Measurements from ENCODE around the gene TACR1.

The TACR1 gene

DNA sequence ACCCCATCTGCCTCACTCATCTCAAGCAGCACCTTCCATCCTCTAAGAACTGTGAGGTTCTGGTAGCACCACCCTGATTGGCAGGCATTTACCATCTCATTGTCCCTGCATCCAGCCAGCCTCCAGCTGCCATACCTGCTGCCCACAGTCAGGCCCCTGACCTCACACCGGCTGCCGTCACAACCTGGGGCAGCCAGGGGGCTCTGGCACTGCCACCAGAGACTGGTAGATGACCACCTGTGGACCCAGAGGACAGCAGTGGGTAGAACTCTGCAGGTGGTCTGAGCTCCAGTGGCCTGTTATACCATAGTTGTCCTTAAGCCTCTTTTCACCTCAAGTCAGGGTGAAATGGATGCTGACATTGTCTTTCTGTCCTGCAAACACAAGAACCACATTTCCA lies 171.4 kb downstream of the TACR1 start:
- Histone ChIP-seq H3K9me3 (ENCODE audit: control insufficient read depth, insufficient read depth, low read length) (no peaks in the 10 kb centered on the region), H3K36me3 (ENCODE audit: insufficient read depth, low read length) (no peaks in the 10 kb centered on the region), H3K9ac (ENCODE audit: low read depth, low read length) (no peak overlapping the region), H3K4me1 (ENCODE audit: insufficient read depth, low read length) (0 out of 2 replicates have a peak, but pooled peaks cover 5% of the 10 kb centered on the region)

DNA sequence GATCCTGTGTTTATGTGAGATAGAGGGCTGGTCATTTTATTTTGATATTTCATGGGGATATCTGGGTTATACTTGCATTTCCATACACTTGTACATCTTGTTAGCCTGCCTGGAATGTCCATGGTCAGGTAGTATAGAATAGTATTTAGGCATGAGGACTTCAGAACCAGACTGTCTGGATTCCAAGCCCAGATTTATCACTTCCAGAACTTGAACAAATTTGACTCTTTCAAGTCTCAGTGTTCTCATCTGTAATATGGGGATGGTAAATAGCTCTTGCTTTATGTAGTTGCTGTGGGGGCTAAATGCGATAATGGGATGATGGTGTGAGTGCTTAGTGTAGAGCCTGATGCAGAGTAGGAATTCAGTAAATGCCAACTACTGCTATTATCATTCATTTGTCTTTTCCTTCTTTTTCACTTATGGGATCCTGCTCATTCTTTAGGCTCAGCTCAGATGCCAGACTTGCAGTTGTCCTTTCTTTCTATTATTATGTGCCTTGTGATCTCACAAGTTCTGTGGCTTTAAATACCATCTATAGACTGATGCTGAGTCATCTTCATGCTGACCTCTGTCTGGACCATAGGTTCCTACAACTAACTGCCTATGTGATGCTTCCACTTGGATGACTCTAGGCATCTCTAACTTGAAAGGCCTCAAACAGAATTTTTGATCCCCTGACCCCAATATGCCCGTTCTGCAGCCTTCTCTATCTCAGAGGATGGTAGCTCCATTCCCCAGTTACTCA lies 173.5 kb downstream of the TACR1 start:
- H3K9me3 ChIP-seq (ENCODE audit: control insufficient read depth, insufficient read depth, low read length): no peaks in the 10 kb centered on the region
- H3K9ac ChIP-seq (ENCODE audit: low read depth, low read length): no peak overlapping the region
- H3K36me3 ChIP-seq (ENCODE audit: insufficient read depth, low read length): no peaks in the 10 kb centered on the region
- H3K4me1 ChIP-seq (ENCODE audit: insufficient read depth, low read length): peaks cover 12% of the 10 kb centered on the region

GRCh38 chr2:75025216-75025615 lies 174.1 kb downstream of the TACR1 start:
- H3K9me3 ChIP-seq (ENCODE audit: control insufficient read depth, insufficient read depth, low read length): no peaks in the 10 kb centered on the region
- H3K36me3 ChIP-seq (ENCODE audit: insufficient read depth, low read length): no peaks in the 10 kb centered on the region
- H3K4me1 ChIP-seq (ENCODE audit: insufficient read depth, low read length): peaks cover 12% of the 10 kb centered on the region
- H3K9ac ChIP-seq (ENCODE audit: low read depth, low read length): no peak overlapping the region

DNA sequence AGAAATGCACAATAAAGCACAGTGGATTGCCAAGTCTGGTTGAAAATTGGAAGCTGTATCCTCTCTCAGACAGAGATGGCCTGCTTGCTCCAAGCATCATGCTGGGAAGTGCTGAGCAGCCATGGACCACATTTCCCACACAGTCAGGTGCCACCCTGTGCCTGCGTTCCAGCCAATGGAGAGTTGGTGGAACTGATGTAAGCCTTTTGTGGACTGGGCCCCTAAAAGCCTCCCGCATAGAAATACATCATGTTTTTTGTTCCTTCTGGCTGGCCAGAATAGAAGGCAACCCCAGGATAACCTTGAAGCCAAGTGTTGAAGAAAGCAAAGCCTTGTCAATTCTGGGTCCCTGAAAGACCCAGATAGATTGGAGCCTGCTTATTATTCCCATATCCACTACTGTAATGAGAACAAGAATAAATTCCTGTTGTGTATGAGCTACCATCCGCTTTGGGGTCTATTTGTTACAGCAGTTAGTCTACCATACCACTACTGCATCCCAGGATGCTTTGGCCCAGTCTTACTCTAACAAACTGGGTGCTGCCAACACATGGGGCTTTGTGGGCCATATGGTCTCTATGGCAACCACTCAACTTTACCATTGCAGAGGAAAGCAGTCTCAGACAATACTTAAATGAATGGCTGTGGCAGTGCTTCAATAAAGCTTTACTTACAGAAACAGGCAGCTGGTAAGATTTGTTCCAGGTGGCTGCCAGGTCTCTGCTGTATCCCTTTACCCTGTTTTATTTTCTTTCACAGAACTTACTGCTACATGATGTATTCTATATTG lies 175.5 kb downstream of the TACR1 start:
- no peaks in the 10 kb centered on the region for H3K36me3 ChIP-seq (ENCODE audit: insufficient read depth, low read length)
- H3K4me1 ChIP-seq (ENCODE audit: insufficient read depth, low read length): peaks cover 12% of the 10 kb centered on the region
- no peak overlapping the region for H3K9ac ChIP-seq (ENCODE audit: low read depth, low read length)
- no peaks in the 10 kb centered on the region for H3K9me3 ChIP-seq (ENCODE audit: control insufficient read depth, insufficient read depth, low read length)

DNA sequence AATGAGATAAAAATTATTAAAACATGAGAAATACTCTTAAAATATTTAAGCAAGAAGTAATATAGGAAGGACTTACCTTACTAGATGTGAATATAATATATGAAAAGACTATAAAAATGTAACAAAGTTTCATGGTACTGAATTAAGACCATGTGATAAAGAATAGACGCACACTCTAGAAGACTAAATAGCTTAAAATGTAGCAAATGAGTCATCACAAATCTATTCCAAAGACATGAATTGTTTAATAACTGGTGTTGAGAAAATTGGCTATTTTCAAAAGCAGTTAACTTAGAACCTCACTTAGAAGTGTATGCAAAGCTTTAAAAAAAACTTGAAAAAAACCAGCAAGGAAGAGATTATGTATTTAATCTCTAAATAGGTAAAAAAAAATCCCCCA lies 176.8 kb downstream of the TACR1 start:
- H3K36me3 ChIP-seq (ENCODE audit: insufficient read depth, low read length): no peaks in the 10 kb centered on the region
- H3K4me1 ChIP-seq (ENCODE audit: insufficient read depth, low read length): peaks cover 12% of the 10 kb centered on the region
- H3K9me3 ChIP-seq (ENCODE audit: control insufficient read depth, insufficient read depth, low read length): no peaks in the 10 kb centered on the region
- H3K9ac ChIP-seq (ENCODE audit: low read depth, low read length): no peak overlapping the region

DNA sequence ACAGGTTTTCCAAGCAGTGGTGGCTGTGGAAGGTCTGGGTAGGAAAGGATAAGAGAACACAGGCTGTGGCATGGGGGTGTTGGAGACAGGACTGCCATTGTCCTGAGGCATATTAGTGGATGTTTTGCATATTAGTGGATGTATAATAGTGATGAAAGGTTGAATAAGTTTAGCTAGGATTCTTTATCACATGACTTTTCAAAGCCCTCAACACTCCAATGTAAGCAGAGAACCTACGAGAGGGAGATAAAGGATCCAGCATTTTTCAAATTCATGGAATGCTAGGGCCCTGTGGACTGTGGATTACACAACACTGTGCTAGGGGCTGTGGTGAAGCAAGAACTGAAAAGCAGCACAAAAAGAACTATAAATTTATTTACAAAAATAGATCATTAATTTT lies 177.6 kb downstream of the TACR1 start:
- Histone ChIP-seq H3K36me3 (ENCODE audit: insufficient read depth, low read length) (no peaks in the 10 kb centered on the region), H3K9ac (ENCODE audit: low read depth, low read length) (no peak overlapping the region), H3K4me1 (ENCODE audit: insufficient read depth, low read length) (peaks cover 12% of the 10 kb centered on the region)

GRCh38 chr2:75020476-75020875 lies 178.8 kb downstream of the TACR1 start:
- H3K36me3 ChIP-seq (ENCODE audit: insufficient read depth, low read length): no peaks in the 10 kb centered on the region
- H3K9me3 ChIP-seq (ENCODE audit: control insufficient read depth, insufficient read depth, low read length): no peaks in the 10 kb centered on the region
- H3K4me1 ChIP-seq (ENCODE audit: insufficient read depth, low read length): peaks cover 7% of the 10 kb centered on the region
- H3K9ac ChIP-seq (ENCODE audit: low read depth, low read length): no peak overlapping the region

More for the DNA sequence above, 177.6 kb downstream of the TACR1 start:
- no peaks in the 10 kb centered on the region for H3K9me3 ChIP-seq (ENCODE audit: control insufficient read depth, insufficient read depth, low read length)

DNA sequence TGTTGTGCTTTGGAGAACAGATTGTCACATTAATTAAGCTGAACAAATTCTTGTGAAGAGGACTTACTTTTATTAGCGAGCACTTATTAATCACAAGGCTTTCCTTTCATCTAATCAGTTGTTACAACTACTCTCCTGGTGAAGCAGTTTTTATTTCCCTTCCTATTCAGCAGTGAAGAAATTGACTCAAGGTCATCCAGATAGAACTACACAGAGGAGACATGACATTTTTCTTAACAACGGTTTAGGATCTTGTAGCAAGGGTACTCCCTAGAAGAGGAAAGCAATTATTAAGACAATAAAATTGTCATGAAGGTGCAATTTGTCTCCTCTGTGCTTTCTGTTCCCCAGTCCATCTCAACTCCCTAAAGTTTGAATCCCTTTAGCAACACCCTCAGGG lies 179.5 kb downstream of the TACR1 start:
- H3K4me1 ChIP-seq (ENCODE audit: insufficient read depth, low read length): peaks cover 7% of the 10 kb centered on the region
- no peaks in the 10 kb centered on the region for H3K9me3 ChIP-seq (ENCODE audit: control insufficient read depth, insufficient read depth, low read length)
- H3K9ac ChIP-seq (ENCODE audit: low read depth, low read length): no peak overlapping the region
- no peaks in the 10 kb centered on the region for H3K36me3 ChIP-seq (ENCODE audit: insufficient read depth, low read length)

- H3K4me1 ChIP-seq (ENCODE audit: insufficient read depth, low read length): peaks cover 7% of the 10 kb centered on the region
- H3K9ac ChIP-seq (ENCODE audit: low read depth, low read length): no peak overlapping the region
- H3K36me3 ChIP-seq (ENCODE audit: insufficient read depth, low read length): no peaks in the 10 kb centered on the region
- H3K9me3 ChIP-seq (ENCODE audit: control insufficient read depth, insufficient read depth, low read length): no peaks in the 10 kb centered on the region
Observed at GRCh38 chr2:75018162-75018561, 181.2 kb downstream of the TACR1 start.

DNA sequence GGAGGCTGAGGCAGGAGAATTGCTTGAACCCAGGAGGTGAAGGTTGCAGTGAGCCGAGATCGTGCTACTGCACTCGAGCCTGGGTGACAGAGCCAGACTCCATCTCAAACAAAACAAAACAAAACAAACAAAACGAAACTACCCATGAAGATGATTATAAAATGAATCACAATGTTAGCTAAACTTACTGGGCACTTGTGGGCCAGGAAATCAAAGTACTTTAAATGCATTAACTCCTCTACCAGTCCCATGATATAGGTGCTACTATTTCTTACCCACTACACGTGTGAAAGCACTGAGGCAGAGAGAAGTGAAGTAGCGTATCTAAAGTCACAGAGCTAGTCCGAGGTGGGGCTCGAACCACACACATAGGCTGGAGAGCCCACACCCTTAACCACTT lies 187.2 kb downstream of the TACR1 start:
- H3K9ac ChIP-seq (ENCODE audit: low read depth, low read length): no peak overlapping the region
- H3K36me3 ChIP-seq (ENCODE audit: insufficient read depth, low read length): no peaks in the 10 kb centered on the region
- no peaks in the 10 kb centered on the region for H3K9me3 ChIP-seq (ENCODE audit: control insufficient read depth, insufficient read depth, low read length)
- H3K4me1 ChIP-seq (ENCODE audit: insufficient read depth, low read length): peaks cover 9% of the 10 kb centered on the region; the same call in 1 of the 2 replicates

GRCh38 chr2:75010571-75010970 lies 188.7 kb downstream of the TACR1 start:
- Histone ChIP-seq H3K9ac (ENCODE audit: low read depth, low read length) (no peak overlapping the region), H3K4me1 (ENCODE audit: insufficient read depth, low read length) (peaks cover 9% of the 10 kb centered on the region; the same call in 1 of the 2 replicates), H3K36me3 (ENCODE audit: insufficient read depth, low read length) (no peaks in the 10 kb centered on the region), H3K9me3 (ENCODE audit: control insufficient read depth, insufficient read depth, low read length) (no peaks in the 10 kb centered on the region)

GRCh38 chr2:75007819-75008218 lies 191.5 kb downstream of the TACR1 start:
- Histone ChIP-seq H3K4me1 (ENCODE audit: insufficient read depth, low read length) (peaks cover 9% of the 10 kb centered on the region; the same call in 1 of the 2 replicates), H3K36me3 (ENCODE audit: insufficient read depth, low read length) (no peaks in the 10 kb centered on the region), H3K9me3 (ENCODE audit: control insufficient read depth, insufficient read depth, low read length) (no peaks in the 10 kb centered on the region), H3K9ac (ENCODE audit: low read depth, low read length) (no peak overlapping the region)

DNA sequence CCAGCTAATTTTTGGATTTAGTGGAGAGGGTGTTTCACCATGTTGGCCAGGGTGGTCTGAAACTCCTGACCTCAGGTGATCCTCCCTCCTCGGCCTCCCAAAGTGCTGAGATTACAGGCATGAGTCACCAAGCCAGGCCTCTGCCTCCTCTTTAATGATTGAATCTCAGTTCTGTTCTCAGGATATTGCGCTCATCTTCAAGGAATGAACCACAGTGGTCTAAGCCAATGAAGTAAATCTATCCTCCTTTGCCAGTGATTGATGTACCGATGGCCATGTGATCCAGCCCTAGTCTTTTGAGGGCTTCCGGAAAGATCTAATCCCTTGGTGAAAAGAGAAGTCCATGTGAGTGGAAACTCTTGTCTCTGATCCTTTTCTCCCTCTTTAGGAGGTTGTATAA lies 192.3 kb downstream of the TACR1 start:
- Histone ChIP-seq H3K9me3 (ENCODE audit: control insufficient read depth, insufficient read depth, low read length) (no peaks in the 10 kb centered on the region), H3K4me1 (ENCODE audit: insufficient read depth, low read length) (peaks cover 9% of the 10 kb centered on the region; the same call in 1 of the 2 replicates), H3K9ac (ENCODE audit: low read depth, low read length) (no peak overlapping the region), H3K36me3 (ENCODE audit: insufficient read depth, low read length) (no peaks in the 10 kb centered on the region)

DNA sequence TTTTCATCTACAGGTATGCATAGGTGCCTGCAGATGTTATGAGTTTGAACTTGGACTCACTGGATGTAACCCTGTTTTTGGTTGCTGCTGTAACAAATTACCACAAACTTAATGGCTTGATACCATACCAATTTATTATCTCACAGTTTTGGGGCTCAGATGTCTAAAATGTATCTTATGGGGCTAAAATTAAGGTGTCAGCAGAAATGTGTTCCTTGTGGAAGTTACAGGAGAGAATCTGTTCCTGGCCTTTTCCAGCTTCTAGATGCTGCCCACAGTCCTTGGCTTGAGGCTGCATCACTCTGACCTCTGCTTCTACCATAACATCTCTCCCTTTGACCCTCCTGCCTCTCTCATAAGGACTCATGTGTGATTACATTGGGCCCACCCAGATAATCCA lies 193.3 kb downstream of the TACR1 start:
- Histone ChIP-seq H3K9ac (ENCODE audit: low read depth, low read length) (no peak overlapping the region), H3K4me1 (ENCODE audit: insufficient read depth, low read length) (peaks cover 9% of the 10 kb centered on the region; the same call in 1 of the 2 replicates), H3K36me3 (ENCODE audit: insufficient read depth, low read length) (no peaks in the 10 kb centered on the region), H3K9me3 (ENCODE audit: control insufficient read depth, insufficient read depth, low read length) (no peaks in the 10 kb centered on the region)

DNA sequence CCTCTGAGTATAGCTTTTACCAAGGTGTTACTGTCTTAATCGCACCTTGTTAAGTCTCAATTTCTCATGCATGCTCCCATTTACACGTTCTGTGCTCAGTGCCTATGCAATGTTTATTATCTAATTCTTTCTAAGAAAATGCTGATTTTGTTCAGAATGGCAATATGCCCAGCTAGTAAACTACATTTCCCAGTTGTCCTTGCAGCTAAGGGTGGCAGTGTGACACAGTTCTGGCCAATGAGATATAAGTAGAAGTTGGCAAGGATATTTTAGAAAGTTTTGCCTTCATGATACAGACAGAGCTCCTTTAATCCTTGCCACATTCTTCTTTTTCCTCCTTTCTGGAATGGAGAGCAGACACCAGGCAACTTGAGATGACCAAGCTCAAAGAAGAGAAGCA lies 195.5 kb downstream of the TACR1 start:
- Histone ChIP-seq H3K9ac (ENCODE audit: low read depth, low read length) (no peak overlapping the region), H3K9me3 (ENCODE audit: control insufficient read depth, insufficient read depth, low read length) (no peaks in the 10 kb centered on the region), H3K4me1 (ENCODE audit: insufficient read depth, low read length) (0 out of 2 replicates have a peak, but pooled peaks cover 4% of the 10 kb centered on the region), H3K36me3 (ENCODE audit: insufficient read depth, low read length) (no peaks in the 10 kb centered on the region)

All from ES-I3 (cell line).